Hindlimb muscle (tissue), 1 donor: ENCODE data around the gene SPRED3. TPM values are rescaled to one million over a fixed set of nuclear protein-coding genes. Genes with fewer than 3 reads are reported as not detected.
"Not testable (repeated sequence)": the region's sequence is repeated elsewhere in the genome, so short reads cannot be mapped to it uniquely, and the experiment has no call there.

Experiments
- DNase-seq: peaks from one replicate; pipeline ENCODE4 v3.0.0-alpha.2; 2013
- polyA plus RNA-seq: library from polyadenylated mRNA; unstranded; fragments of 120-200 nt; gene quantifications from one replicate; pipeline ENCODE4 v1.2.1, GENCODE V29; 2013; ENCODE audit not compliant: insufficient read length

SPRED3 gene
- polyA plus RNA-seq = 0.49 TPM

- DNase-seq = no peak
Observed at GRCh38 chr19:38388349-38389100, at the start of gene SPRED3. Gene SPRED3, plus strand, starts transcription at chr19:38388697. Its CDS starts 1,606 bp downstream, at chr19:38390303.

GRCh38 chr19:38339011-38339410 is 49.5 kb upstream of the SPRED3 start:
- not testable (repeated sequence) for DNase-seq

GRCh38 chr19:38340927-38341326 is 47.6 kb upstream of the SPRED3 start:
- no peak for DNase-seq

- no peak for DNase-seq
Observed at GRCh38 chr19:38346837-38347236, 41.7 kb upstream of the SPRED3 start.

- DNase-seq = no peak
Observed at GRCh38 chr19:38350883-38351282, 37.6 kb upstream of the SPRED3 start.

- DNase-seq = no peak
Observed at GRCh38 chr19:38351865-38352395, 36.6 kb upstream of the SPRED3 start.

GRCh38 chr19:38352611-38353010 is 35.9 kb upstream of the SPRED3 start:
- DNase-seq = no peak

GRCh38 chr19:38355728-38356725 is 32.5 kb upstream of the SPRED3 start:
- DNase-seq = no peak

- DNase-seq = no peak
Observed at GRCh38 chr19:38358071-38358470, 30.4 kb upstream of the SPRED3 start.

GRCh38 chr19:38359242-38360021 is 29.1 kb upstream of the SPRED3 start:
- DNase-seq = no peak

GRCh38 chr19:38360351-38360750 is 28.1 kb upstream of the SPRED3 start:
- no peak for DNase-seq

GRCh38 chr19:38360839-38361631 is 27.5 kb upstream of the SPRED3 start:
- no peak for DNase-seq

- peak; percentile 51 for DNase-seq
Observed at GRCh38 chr19:38361633-38362075, 26.8 kb upstream of the SPRED3 start.

- no peak for DNase-seq
Observed at GRCh38 chr19:38362076-38362945, 26.2 kb upstream of the SPRED3 start.

GRCh38 chr19:38362946-38363688 is 25.4 kb upstream of the SPRED3 start:
- not testable (repeated sequence) for DNase-seq

- no peak for DNase-seq
Observed at GRCh38 chr19:38367041-38367440, 21.5 kb upstream of the SPRED3 start.

GRCh38 chr19:38369584-38369983 is 18.9 kb upstream of the SPRED3 start:
- DNase-seq = no peak

- no peak for DNase-seq
Observed at GRCh38 chr19:38370299-38370698, 18.2 kb upstream of the SPRED3 start.

- DNase-seq = no peak
Observed at GRCh38 chr19:38371081-38371480, 17.4 kb upstream of the SPRED3 start.
